Muscle of leg (tissue), 11 donors: ENCODE measurements around the gene HECW1. TPM values are rescaled to one million over a fixed set of nuclear protein-coding genes. Genes with fewer than 3 reads are reported as not detected.

ENCODE experiments used
- DNase-seq: peaks from one replicate; pipeline ENCODE4 v3.0.0; 2013
- H3K27ac ChIP-seq: one replicate; pipeline ENCODE4 v1.5.1; 2013; ENCODE audit warnings: mild to moderate bottlenecking, low read length, control low read depth
- H3K27me3 ChIP-seq: one replicate; pipeline ENCODE4 v1.6.1; 2013; ENCODE audit warnings: low read length; ENCODE audit not compliant: control insufficient read depth, insufficient read depth
- H3K36me3 ChIP-seq: one replicate; pipeline ENCODE4 v1.6.1; 2013; ENCODE audit warnings: low read length; ENCODE audit not compliant: control insufficient read depth, insufficient read depth
- H3K4me1 ChIP-seq: one replicate; pipeline ENCODE4 v1.6.1; 2013; ENCODE audit warnings: low read length; ENCODE audit not compliant: control insufficient read depth, insufficient read depth
- H3K4me3 ChIP-seq: one replicate; pipeline ENCODE4 v1.5.1; 2013; ENCODE audit warnings: low read length, control low read depth
- H3K9me3 ChIP-seq: replicated peaks from 2 replicates; pipeline ENCODE4 v1.6.1; 2013; ENCODE audit warnings: low read depth, low read length; ENCODE audit not compliant: control insufficient read depth
- WGBS: methylation state at CpG from one replicate; pipeline ENCODE4 v1.1.5; 2013; ENCODE audit warnings: missing lambda C conversion rate; ENCODE audit not compliant: insufficient coverage; 5-methylcytosine and 5-hydroxymethylcytosine counted together
- polyA plus RNA-seq, 8 donors: library from polyadenylated mRNA; unstranded; fragments of 120-200 nt; gene quantifications; one replicate each; pipeline versions ENCODE4 v1.2.1 to v1.2.3, GENCODE V29; 2013; ENCODE audit warnings: inconsistent platforms in 1 of 8, low replicate concordance in 1 of 8; ENCODE audit not compliant: insufficient read length in 8 of 8, insufficient read depth in 1 of 8
- total RNA-seq: library from RNA; stranded (reverse); fragments of 120-200 nt; gene quantifications from one replicate; pipeline ENCODE4 v1.2.4, GENCODE V29; 2013

The HECW1 gene
- total and polyA plus RNA-seq, 9 donors, result 0.13 to 1.7 (median 0.51) TPM; not detected in 1

GRCh38 chr7:43111630-43112458 lies 603 bp upstream of the HECW1 start:
- no peaks in the 10 kb centered on the region for H3K9me3 ChIP-seq
- DNase-seq, result no peak
- 15% methylated on average over 8 of the region's 17 CpGs for WGBS
- peaks cover 9% of the 10 kb centered on the region for H3K4me1 ChIP-seq
- H3K36me3 ChIP-seq, result no peaks in the 10 kb centered on the region
- H3K4me3 ChIP-seq, result no peak overlapping the region
- no peak overlapping the region for H3K27ac ChIP-seq
- peaks cover 57% of the 10 kb centered on the region for H3K27me3 ChIP-seq

GRCh38 chr7:43112941-43113621 lies 634 bp downstream of the HECW1 start:
- H3K27me3 ChIP-seq, result peaks cover 59% of the 10 kb centered on the region
- DNase-seq, result peak; percentile 74

GRCh38 chr7:43113622-43114457 lies 1.4 kb downstream of the HECW1 start:
- Histone ChIP-seq H3K4me1 (peaks cover 9% of the 10 kb centered on the region), H3K27ac (no peak overlapping the region), H3K4me3 (peak overlapping the region; percentile 39), H3K27me3 (peaks cover 59% of the 10 kb centered on the region), H3K9me3 (no peaks in the 10 kb centered on the region), H3K36me3 (no peaks in the 10 kb centered on the region)
- WGBS, result 4% methylated on average over 30 of the region's 36 CpGs
- peak; percentile 8 for DNase-seq

More at GRCh38 chr7:43112941-43113621, 634 bp downstream of the HECW1 start:
- under 1% methylated on average over 50 of the region's 64 CpGs for WGBS
- H3K9me3 ChIP-seq, result no peaks in the 10 kb centered on the region
- peaks cover 9% of the 10 kb centered on the region for H3K4me1 ChIP-seq
- no peak overlapping the region for H3K27ac ChIP-seq
- H3K36me3 ChIP-seq, result no peaks in the 10 kb centered on the region
- H3K4me3 ChIP-seq, result peak overlapping the region; percentile 39

GRCh38 chr7:43114458-43114780 lies 2.0 kb downstream of the HECW1 start:
- Histone ChIP-seq H3K4me3 (no peak overlapping the region), H3K27ac (no peak overlapping the region), H3K9me3 (no peaks in the 10 kb centered on the region), H3K36me3 (no peaks in the 10 kb centered on the region), H3K27me3 (peaks cover 65% of the 10 kb centered on the region), H3K4me1 (peaks cover 9% of the 10 kb centered on the region)
- no peak for DNase-seq
- WGBS, result 29% methylated on average over 1 of the region's 3 CpGs

- peaks cover 9% of the 10 kb centered on the region for H3K4me1 ChIP-seq
- no peak overlapping the region for H3K27ac ChIP-seq
- H3K9me3 ChIP-seq, result no peaks in the 10 kb centered on the region
- no peak overlapping the region for H3K4me3 ChIP-seq
- no CpG with 5 or more reads among the region's 2 CpGs for WGBS
- DNase-seq, result no peak
- no peaks in the 10 kb centered on the region for H3K36me3 ChIP-seq
- H3K27me3 ChIP-seq, result peaks cover 65% of the 10 kb centered on the region
Measured at GRCh38 chr7:43116451-43116850, 4.0 kb downstream of the HECW1 start.

GRCh38 chr7:43117095-43117494 lies 4.6 kb downstream of the HECW1 start:
- Histone ChIP-seq H3K4me3 (no peak overlapping the region), H3K4me1 (peaks cover 9% of the 10 kb centered on the region), H3K27me3 (peaks cover 59% of the 10 kb centered on the region), H3K9me3 (no peaks in the 10 kb centered on the region), H3K27ac (no peak overlapping the region), H3K36me3 (no peaks in the 10 kb centered on the region)
- WGBS, result no CpG with 5 or more reads among the region's 1 CpG
- peak; percentile 39 for DNase-seq

GRCh38 chr7:43117861-43118260 lies 5.4 kb downstream of the HECW1 start:
- Histone ChIP-seq H3K27ac (no peak overlapping the region), H3K9me3 (no peaks in the 10 kb centered on the region), H3K4me3 (no peak overlapping the region), H3K27me3 (peaks cover 52% of the 10 kb centered on the region), H3K36me3 (no peaks in the 10 kb centered on the region), H3K4me1 (peaks cover 9% of the 10 kb centered on the region)
- no peak for DNase-seq
- WGBS, result 83% methylated on average over 1 of the region's 4 CpGs

GRCh38 chr7:43118313-43118712 lies 5.9 kb downstream of the HECW1 start:
- Histone ChIP-seq H3K27me3 (peaks cover 51% of the 10 kb centered on the region), H3K4me3 (no peak overlapping the region), H3K36me3 (no peaks in the 10 kb centered on the region), H3K4me1 (peaks cover 6% of the 10 kb centered on the region), H3K27ac (no peak overlapping the region), H3K9me3 (no peaks in the 10 kb centered on the region)
- no peak for DNase-seq
- 71% methylated on average over 1 of the region's 4 CpGs for WGBS

GRCh38 chr7:43119371-43120075 lies 7.1 kb downstream of the HECW1 start:
- H3K36me3 ChIP-seq, result no peaks in the 10 kb centered on the region
- 38% methylated on average over 11 of the region's 12 CpGs for WGBS
- H3K27me3 ChIP-seq, result peaks cover 41% of the 10 kb centered on the region
- no peaks in the 10 kb centered on the region for H3K9me3 ChIP-seq
- H3K4me1 ChIP-seq, result no peaks in the 10 kb centered on the region
- peak; percentile 21 for DNase-seq
- H3K4me3 ChIP-seq, result no peak overlapping the region
- H3K27ac ChIP-seq, result no peak overlapping the region
